Activated CD4-positive, alpha-beta T cell treated with anti-CD3 and anti-CD28 coated beads, Interleukin-2, Interleukin-6, amounts not matched to agents 100 ng/mL and 50 ng/mL, durations not matched to agents 16 hours and 8 hours (primary cell): ENCODE results near the gene CNR1.
"Not testable (repeated sequence)": the region's sequence is repeated elsewhere in the genome, so short reads cannot be mapped to it uniquely, and the experiment has no call there.

ENCODE experiments used
- DNase-seq: peaks from one replicate; pipeline ENCODE4 v3.0.0-alpha.2; 2020

The CNR1 gene

GRCh38 chr6:88165844-88166492 is at the start of gene CNR1:
Gene CNR1, minus strand, starts transcription at chr6:88166347. Its CDS starts 21,073 bp downstream, at chr6:88145274.
- peak; percentile 6 for DNase-seq

GRCh38 chr6:88211446-88211845 is 45.3 kb upstream of the CNR1 start:
- DNase-seq, result no peak

- DNase-seq, result no peak
Measured at GRCh38 chr6:88209301-88209700, 43.2 kb upstream of the CNR1 start.

GRCh38 chr6:88208726-88209125 is 42.6 kb upstream of the CNR1 start:
- DNase-seq, result no peak

GRCh38 chr6:88201734-88202133 is 35.6 kb upstream of the CNR1 start:
- not testable (repeated sequence) for DNase-seq

GRCh38 chr6:88184921-88185320 is 18.8 kb upstream of the CNR1 start:
- no peak for DNase-seq

- no peak for DNase-seq
Measured at GRCh38 chr6:88183471-88183870, 17.3 kb upstream of the CNR1 start.

- no peak for DNase-seq
Measured at GRCh38 chr6:88179692-88180091, 13.5 kb upstream of the CNR1 start.

- no peak for DNase-seq
Measured at GRCh38 chr6:88177961-88178464, 11.9 kb upstream of the CNR1 start.

- DNase-seq, result no peak
Measured at GRCh38 chr6:88174906-88175305, 8.8 kb upstream of the CNR1 start.

GRCh38 chr6:88171312-88171711 is 5.2 kb upstream of the CNR1 start:
- no peak for DNase-seq

GRCh38 chr6:88168362-88168761 is 2.2 kb upstream of the CNR1 start:
- no peak for DNase-seq

- no peak for DNase-seq
Measured at GRCh38 chr6:88167352-88167937, 1.3 kb upstream of the CNR1 start.

GRCh38 chr6:88166493-88167351 is 575 bp upstream of the CNR1 start:
- no peak for DNase-seq

- no peak for DNase-seq
Measured at GRCh38 chr6:88165087-88165843, 882 bp downstream of the CNR1 start.

- DNase-seq, result no peak
Measured at GRCh38 chr6:88164061-88164460, 2.1 kb downstream of the CNR1 start.

- no peak for DNase-seq
Measured at GRCh38 chr6:88163616-88164015, 2.5 kb downstream of the CNR1 start.

- DNase-seq, result no peak
Measured at GRCh38 chr6:88161940-88162339, 4.2 kb downstream of the CNR1 start.

GRCh38 chr6:88157106-88157505 is 9.0 kb downstream of the CNR1 start:
- DNase-seq, result no peak

- DNase-seq, result no peak
Measured at GRCh38 chr6:88145298-88145963, 20.7 kb downstream of the CNR1 start.

- DNase-seq, result no peak
Measured at GRCh38 chr6:88144637-88145297, 21.4 kb downstream of the CNR1 start.
